ENCODE results near the gene SAFB.

GRCh38 chr19:5608291-5608690, 14.6 kb upstream of the SAFB start:
- TF ChIP-seq, protein P1, sequence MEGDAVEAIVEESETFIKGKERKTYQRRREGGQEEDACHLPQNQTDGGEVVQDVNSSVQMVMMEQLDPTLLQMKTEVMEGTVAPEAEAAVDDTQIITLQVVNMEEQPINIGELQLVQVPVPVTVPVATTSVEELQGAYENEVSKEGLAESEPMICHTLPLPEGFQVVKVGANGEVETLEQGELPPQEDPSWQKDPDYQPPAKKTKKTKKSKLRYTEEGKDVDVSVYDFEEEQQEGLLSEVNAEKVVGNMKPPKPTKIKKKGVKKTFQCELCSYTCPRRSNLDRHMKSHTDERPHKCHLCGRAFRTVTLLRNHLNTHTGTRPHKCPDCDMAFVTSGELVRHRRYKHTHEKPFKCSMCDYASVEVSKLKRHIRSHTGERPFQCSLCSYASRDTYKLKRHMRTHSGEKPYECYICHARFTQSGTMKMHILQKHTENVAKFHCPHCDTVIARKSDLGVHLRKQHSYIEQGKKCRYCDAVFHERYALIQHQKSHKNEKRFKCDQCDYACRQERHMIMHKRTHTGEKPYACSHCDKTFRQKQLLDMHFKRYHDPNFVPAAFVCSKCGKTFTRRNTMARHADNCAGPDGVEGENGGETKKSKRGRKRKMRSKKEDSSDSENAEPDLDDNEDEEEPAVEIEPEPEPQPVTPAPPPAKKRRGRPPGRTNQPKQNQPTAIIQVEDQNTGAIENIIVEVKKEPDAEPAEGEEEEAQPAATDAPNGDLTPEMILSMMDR (conservative IDR thresholded peaks at IDR 0.05; ENCODE audit: low read depth, low read length): no peak
- TF ChIP-seq, protein P2, sequence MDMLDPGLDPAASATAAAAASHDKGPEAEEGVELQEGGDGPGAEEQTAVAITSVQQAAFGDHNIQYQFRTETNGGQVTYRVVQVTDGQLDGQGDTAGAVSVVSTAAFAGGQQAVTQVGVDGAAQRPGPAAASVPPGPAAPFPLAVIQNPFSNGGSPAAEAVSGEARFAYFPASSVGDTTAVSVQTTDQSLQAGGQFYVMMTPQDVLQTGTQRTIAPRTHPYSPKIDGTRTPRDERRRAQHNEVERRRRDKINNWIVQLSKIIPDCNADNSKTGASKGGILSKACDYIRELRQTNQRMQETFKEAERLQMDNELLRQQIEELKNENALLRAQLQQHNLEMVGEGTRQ (IDR thresholded peaks at IDR 0.05; ENCODE audit: low read depth, low read length): no peak
- TF ChIP-seq POLR2A (IDR thresholded peaks at IDR 0.05; ENCODE audit: low read depth, low read length): no peak
- no peak for TF ChIP-seq SMC3 (IDR thresholded peaks at IDR 0.05; ENCODE audit: low read depth, low read length)
